Measurements from ENCODE around the gene FADS1. TPM values are rescaled to one million over a fixed set of nuclear protein-coding genes. Genes with fewer than 3 reads are reported as not detected.
A peak's percentile ranks its signal among the peaks of the same experiment; 100 is the strongest.

Gene FADS1
- total and polyA plus RNA-seq, 2 donors from 2014 or later = 6.7 to 19.5 TPM

- Histone ChIP-seq H3K27me3 (ENCODE audit: control insufficient read depth, insufficient read depth, low read length) (no peaks in the 10 kb centered on the region), H3K9me3 (ENCODE audit: control insufficient read depth in 2 of 3, insufficient read depth in 1 of 3, low read length in 3 of 3) (no peaks in the 10 kb centered on the region), H3K4me1 (ENCODE audit: control insufficient read depth in 2 of 3, insufficient read depth in 2 of 3, low read depth in 1 of 3, low read length in 3 of 3) (peaks cover 0 to 8% (median 0%) of the 10 kb centered on the region in 3 donors), H3K9ac (ENCODE audit: low read length in 3 of 3) (peak overlapping the region in 1 of 3 donors; percentile 55), H3K36me3 (ENCODE audit: control insufficient read depth in 2 of 3, insufficient read depth in 3 of 3, low read length in 3 of 3) (no peaks in the 10 kb centered on the region), H3K27ac (ENCODE audit: low read depth in 2 of 2, low read length in 2 of 2) (peak overlapping the region; percentile 54 to 60), H3K4me3 (ENCODE audit: low read length in 3 of 3) (no peak overlapping the region)
- DNase-seq = peak; percentile 60 to 85 (median 65)
- no peak for FAIRE-seq
- TF ChIP-seq, protein P1, sequence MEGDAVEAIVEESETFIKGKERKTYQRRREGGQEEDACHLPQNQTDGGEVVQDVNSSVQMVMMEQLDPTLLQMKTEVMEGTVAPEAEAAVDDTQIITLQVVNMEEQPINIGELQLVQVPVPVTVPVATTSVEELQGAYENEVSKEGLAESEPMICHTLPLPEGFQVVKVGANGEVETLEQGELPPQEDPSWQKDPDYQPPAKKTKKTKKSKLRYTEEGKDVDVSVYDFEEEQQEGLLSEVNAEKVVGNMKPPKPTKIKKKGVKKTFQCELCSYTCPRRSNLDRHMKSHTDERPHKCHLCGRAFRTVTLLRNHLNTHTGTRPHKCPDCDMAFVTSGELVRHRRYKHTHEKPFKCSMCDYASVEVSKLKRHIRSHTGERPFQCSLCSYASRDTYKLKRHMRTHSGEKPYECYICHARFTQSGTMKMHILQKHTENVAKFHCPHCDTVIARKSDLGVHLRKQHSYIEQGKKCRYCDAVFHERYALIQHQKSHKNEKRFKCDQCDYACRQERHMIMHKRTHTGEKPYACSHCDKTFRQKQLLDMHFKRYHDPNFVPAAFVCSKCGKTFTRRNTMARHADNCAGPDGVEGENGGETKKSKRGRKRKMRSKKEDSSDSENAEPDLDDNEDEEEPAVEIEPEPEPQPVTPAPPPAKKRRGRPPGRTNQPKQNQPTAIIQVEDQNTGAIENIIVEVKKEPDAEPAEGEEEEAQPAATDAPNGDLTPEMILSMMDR (IDR thresholded peaks at IDR 0.05; ENCODE audit: borderline replicate concordance, extremely low read depth, insufficient read depth) = peak; percentile 46
- intact Hi-C loops (cut with DNase I) = no loop called here
Observed at GRCh38 chr11:61776561-61777075, 40.2 kb downstream of the FADS1 start.

GRCh38 chr11:61775606-61776554, 40.9 kb downstream of the FADS1 start:
- no peaks in the 10 kb centered on the region for H3K36me3 ChIP-seq (ENCODE audit: control insufficient read depth in 2 of 3, insufficient read depth in 3 of 3, low read length in 3 of 3)
- DNase-seq (peak in 2 of 5 donors; percentile 75 to 76), FAIRE-seq (no peak)
- H3K9me3 ChIP-seq (ENCODE audit: control insufficient read depth in 2 of 3, insufficient read depth in 1 of 3, low read length in 3 of 3) = no peaks in the 10 kb centered on the region
- peaks cover 0 to 9% (median 0%) of the 10 kb centered on the region in 3 donors for H3K4me1 ChIP-seq (ENCODE audit: control insufficient read depth in 2 of 3, insufficient read depth in 2 of 3, low read depth in 1 of 3, low read length in 3 of 3)
- H3K27ac ChIP-seq (ENCODE audit: low read depth in 2 of 2, low read length in 2 of 2) = no peak overlapping the region
- intact Hi-C loops (cut with DNase I) = no loop called here
- TF ChIP-seq, protein P1 (IDR thresholded peaks at IDR 0.05; ENCODE audit: borderline replicate concordance, extremely low read depth, insufficient read depth) = no peak
- H3K4me3 ChIP-seq (ENCODE audit: low read length in 3 of 3) = no peak overlapping the region
- no peak overlapping the region for H3K9ac ChIP-seq (ENCODE audit: low read length in 3 of 3)
- H3K27me3 ChIP-seq (ENCODE audit: control insufficient read depth, insufficient read depth, low read length) = no peaks in the 10 kb centered on the region

DNA sequence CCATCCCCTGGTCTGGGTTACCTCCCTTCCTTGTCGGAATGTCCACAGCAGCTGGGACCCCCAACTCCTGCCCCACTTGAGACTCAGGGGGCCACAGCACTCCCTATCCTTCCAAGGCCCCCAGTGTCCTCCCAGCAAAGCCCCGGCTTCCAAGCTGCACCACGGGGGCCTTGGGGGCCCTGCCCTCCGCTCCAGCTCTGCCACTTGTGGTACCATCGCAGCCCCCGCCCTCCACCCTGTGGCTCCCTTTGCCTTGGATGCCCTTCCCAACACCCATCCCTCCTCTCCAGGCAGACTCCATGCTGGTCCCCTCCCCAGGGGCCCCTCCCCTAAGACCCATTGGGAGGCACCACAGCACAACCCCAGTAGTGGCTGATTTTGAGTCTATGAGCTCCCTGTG, 41.7 kb downstream of the FADS1 start:
- no peak for FAIRE-seq
- Histone ChIP-seq H3K9me3 (ENCODE audit: control insufficient read depth in 2 of 3, insufficient read depth in 1 of 3, low read length in 3 of 3) (no peaks in the 10 kb centered on the region), H3K4me3 (ENCODE audit: low read length in 3 of 3) (no peak overlapping the region), H3K9ac (ENCODE audit: low read length in 3 of 3) (no peak overlapping the region), H3K27me3 (ENCODE audit: control insufficient read depth, insufficient read depth, low read length) (no peaks in the 10 kb centered on the region), H3K4me1 (ENCODE audit: control insufficient read depth in 2 of 3, insufficient read depth in 2 of 3, low read depth in 1 of 3, low read length in 3 of 3) (peaks cover 0 to 9% (median 0%) of the 10 kb centered on the region in 3 donors), H3K27ac (ENCODE audit: low read depth in 2 of 2, low read length in 2 of 2) (no peak overlapping the region), H3K36me3 (ENCODE audit: control insufficient read depth in 2 of 3, insufficient read depth in 3 of 3, low read length in 3 of 3) (no peaks in the 10 kb centered on the region)
- intact Hi-C loops (cut with DNase I) = no loop called here
- TF ChIP-seq, protein P1 (IDR thresholded peaks at IDR 0.05; ENCODE audit: borderline replicate concordance, extremely low read depth, insufficient read depth) = no peak
- DNase-seq = no peak
